Body of pancreas (tissue), 4 donors: ENCODE data around the gene HIPK3.

Experiments used
- POLR2A ChIP-seq, 3 donors: fragments of 450-650 bp; IDR thresholded peaks; one replicate each; pipeline ENCODE4 v1.6.1; 2016; ENCODE audit warnings: antibody characterized with exemption in 3 of 3, mild to moderate bottlenecking in 2 of 3
- TF ChIP-seq, protein P1 (sequence below), 7 experiments: fragments of 450-650 bp in 4 of 7; fragments of 200-600 bp in 3 of 7; sonication (generic) in 3 of 7; IDR thresholded peaks; one replicate each; pipeline ENCODE4 v1.5.1; 2016 to 2019; ENCODE audit warnings: antibody characterized with exemption in 7 of 7

DNA sequence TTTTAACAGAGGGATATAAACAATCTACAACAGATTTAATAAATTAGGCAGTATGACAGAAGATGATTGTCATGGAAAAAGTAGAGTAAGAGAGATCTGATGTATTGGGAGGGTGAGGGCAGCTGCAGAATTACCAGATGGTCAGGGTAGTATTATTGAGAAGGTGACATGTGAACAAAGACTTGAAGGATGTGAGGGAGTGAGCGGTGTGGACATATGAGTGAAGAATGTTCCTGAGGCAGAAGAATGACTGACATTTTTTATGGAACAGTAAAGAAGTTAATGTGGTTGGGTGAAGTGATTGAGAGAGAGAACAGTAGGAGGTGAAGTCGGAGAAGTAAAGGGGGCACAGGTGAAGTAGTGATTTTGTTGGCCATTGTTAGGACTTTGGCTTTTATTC lies 42.4 kb upstream of the HIPK3 start:
- TF ChIP-seq, protein P1, sequence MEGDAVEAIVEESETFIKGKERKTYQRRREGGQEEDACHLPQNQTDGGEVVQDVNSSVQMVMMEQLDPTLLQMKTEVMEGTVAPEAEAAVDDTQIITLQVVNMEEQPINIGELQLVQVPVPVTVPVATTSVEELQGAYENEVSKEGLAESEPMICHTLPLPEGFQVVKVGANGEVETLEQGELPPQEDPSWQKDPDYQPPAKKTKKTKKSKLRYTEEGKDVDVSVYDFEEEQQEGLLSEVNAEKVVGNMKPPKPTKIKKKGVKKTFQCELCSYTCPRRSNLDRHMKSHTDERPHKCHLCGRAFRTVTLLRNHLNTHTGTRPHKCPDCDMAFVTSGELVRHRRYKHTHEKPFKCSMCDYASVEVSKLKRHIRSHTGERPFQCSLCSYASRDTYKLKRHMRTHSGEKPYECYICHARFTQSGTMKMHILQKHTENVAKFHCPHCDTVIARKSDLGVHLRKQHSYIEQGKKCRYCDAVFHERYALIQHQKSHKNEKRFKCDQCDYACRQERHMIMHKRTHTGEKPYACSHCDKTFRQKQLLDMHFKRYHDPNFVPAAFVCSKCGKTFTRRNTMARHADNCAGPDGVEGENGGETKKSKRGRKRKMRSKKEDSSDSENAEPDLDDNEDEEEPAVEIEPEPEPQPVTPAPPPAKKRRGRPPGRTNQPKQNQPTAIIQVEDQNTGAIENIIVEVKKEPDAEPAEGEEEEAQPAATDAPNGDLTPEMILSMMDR (IDR thresholded peaks at IDR 0.05), result no peak
- TF ChIP-seq POLR2A (IDR thresholded peaks at IDR 0.05), result no peak
